ENCODE results near the gene WNK2.

Gene WNK2

DNA sequence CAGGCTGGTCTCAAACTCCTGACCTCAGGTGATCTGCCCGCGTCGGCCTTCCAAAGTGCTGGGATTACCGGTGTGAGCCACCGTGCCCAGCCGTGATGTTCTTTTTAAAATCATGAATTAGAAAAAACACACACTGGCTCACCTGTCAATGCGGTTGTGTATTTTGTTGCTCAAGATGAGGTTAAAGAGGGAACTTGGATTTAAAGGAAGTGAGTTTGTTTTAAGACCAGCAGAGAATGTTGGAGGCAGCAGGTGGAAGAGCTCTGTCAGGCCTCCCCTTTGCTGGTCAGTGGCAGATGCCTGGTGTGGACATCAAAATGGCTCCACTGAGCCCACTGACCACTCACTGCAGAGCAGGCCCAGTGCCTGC is 38.9 kb downstream of the WNK2 start:
- DNase-seq, result no peak

DNA sequence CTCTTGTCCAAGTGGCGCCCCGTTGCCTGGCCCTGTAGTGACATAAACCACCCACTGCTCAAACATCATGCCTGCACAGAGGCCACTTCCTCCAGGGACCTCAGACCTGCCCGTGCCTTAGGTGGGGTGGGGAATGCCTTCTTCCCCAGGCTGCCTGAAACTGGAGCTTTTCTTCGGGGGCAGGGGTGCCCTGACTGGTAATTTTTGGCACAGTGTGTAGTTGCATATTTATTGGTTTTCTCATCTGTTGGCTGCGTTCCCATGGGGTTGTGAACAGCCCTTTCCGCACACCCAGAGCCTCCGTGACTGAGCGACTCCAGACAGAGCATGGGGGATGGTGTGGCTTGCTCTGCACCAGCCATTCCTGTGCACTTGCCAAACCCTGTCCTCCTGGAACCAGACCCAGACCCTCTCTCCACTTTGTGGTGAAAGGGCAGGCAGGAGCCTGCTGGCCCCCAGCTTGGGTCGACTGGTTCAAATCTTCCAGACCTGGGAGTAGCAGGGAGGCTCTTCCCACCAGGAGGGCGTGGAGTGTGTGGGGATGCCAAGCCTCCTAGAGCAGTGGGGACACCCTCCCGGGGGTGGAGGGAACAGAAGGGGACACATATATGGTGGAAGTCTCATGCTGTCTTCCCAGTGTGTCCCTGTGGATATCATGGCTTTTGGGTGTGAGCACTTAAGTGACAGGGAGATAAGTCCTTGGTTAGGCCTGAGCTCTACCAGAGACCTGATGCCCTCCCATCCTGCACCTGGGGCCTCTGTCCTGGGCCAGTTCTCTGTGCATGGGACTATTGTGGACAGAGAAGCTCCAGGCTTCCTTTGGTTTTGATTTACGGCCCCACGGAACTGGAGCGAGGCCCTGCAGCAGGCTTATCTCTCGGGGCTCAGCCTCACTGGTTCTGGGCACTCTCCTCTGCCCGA is 39.6 kb downstream of the WNK2 start:
- no peak for DNase-seq

DNA sequence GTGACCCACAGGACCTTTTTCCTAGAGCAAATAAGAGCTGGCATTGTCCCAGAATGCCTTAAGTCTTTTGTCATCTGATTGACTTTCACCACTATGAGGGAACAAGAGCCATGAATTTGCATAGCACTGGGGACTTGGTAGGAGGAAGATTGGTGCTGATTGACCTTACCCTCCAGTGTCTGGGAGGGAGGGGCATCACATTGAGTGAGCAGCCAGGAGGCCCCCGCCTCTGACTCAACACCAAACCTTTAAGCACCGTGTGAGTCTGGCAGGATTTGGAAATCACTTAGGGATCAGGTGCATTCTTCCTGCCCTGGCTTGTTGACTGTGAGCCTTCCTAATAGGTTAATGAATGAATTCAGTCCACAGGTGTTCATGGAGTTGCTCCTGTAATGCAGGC is 40.7 kb downstream of the WNK2 start:
- no peak for DNase-seq

DNA sequence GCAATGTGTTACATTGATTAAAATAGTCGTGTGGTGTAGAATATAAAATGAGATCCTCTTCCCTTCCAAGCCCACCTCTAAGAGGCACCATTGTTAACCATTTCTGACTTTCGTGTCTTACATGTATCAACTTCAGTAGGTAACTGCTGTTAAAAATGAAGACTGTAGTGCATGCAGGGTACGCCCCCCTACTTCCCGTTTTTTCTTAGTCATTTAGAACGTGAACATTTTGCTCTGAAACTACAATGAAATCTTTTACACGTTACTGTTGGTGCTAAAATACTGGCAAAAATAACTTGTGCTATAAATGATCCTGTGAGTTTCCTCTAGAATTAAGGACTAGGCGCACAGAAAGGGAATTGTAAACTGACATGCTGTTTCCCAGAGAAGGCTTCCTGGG is 41.5 kb downstream of the WNK2 start:
- DNase-seq, result no peak

DNA sequence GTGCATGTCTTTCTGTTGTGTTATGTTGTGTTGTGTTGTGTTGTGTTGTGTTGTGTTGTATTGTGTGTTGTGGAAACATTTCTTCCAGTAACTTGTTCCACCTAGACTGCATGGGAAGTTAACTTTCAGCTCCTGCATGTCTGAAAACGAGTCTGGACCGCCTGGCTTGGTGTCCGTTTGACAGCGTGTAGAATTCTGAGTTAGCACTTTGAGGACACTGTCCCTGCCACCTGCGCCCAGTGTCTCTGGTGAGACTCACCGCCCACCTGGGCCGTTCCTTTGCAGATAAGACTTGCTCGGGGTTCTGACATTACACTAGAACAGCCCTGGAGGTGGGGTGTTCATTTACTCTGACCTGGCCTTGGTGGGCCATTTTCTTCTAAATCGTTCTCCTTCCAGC is 42.0 kb downstream of the WNK2 start:
- DNase-seq, result no peak

DNA sequence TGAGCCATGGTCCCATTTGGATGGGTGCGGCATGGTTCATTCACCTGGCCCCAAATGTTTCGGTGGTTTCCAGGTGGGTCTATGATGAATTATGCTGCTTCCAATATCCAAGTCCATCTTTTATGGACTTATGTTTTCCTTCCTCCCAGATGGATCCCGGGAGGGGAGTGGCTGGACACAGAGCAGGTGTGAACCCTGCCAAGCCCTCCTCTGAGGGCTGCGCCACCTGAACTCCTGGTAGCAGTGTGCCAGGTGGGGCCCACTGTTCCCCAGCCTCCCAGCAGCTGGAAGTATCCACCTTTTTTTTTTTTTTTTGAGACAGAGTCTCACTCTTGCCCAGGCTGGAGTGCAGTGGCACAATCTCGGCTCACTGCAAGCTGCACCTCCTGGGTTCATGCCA is 42.9 kb downstream of the WNK2 start:
- no peak for DNase-seq

DNA sequence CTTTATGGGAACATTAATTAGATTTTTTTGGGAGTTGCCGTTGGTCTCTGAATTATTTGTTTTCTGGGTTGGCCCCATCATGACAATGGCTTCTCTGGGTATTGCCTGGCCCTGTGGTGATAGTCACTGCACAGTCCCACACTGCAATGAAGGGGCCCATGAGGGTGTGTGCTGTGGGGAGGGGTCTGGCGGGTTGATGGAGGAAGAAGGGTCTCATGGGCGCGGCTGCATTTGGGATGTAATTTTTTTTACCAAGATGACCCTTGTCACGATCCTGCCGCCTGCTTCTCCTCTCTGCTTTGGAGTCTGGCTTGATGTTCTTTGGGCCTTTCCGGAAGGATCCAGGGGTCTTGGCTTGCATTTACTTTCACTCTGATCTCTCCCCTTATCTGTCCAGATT is 44.1 kb downstream of the WNK2 start:
- DNase-seq, result no peak

DNA sequence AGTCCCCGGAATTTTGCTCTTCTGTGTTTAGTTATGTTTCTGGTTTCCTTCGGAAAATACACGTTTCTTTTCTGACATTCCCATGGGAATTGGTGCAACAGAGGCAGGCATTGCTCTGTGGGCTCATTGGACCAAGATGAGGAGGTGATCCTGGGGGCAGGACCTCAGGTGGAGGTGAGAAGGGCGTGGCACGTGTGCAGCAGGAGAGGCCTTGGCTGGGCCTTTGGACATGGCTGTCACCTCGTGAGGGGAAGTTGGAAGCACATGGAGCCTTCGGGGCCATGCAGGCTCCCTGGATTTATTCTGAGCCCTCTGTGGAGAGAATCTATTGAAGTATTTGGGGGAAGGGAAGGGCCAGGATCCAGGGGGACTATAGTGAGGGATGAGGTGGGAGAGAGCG is 44.5 kb downstream of the WNK2 start:
- no peak for DNase-seq

DNA sequence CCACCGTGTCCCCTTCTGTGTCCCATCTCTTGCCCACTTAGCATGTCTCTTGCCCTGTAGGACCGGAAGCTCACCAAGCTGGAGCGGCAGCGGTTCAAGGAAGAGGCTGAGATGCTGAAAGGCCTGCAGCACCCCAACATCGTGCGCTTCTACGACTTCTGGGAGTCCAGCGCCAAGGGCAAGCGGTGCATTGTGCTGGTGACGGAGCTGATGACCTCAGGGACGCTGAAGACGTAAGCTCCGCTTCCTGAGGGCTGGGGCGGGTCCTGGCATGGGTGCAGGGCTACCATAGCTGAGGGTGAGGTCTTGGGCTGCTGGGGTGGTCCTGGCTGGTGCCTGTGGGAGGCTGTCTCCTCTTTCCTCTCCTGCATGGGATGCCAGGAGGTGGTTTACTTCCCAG is 45.7 kb downstream of the WNK2 start:
- no peak for DNase-seq

DNA sequence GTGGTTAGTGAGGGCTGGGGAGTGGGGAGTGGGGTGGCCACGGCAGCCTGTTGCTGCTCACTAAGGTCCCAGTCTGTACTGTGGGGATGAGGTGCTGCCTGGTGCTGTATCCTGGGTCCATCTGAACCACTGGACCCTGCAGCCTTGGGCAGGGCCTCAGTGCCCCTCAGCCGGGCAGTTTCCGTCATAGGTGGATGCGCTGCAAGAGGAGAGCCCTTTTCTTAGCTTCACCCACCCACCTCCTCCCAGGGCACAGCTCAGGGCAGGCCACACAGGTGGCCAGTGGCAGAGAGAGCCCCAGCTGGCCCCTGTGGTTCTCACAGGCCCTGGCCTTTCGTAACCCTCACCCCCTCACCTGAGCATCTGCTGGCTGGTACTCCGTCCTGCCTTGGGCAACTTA is 46.2 kb downstream of the WNK2 start:
- DNase-seq, result no peak

DNA sequence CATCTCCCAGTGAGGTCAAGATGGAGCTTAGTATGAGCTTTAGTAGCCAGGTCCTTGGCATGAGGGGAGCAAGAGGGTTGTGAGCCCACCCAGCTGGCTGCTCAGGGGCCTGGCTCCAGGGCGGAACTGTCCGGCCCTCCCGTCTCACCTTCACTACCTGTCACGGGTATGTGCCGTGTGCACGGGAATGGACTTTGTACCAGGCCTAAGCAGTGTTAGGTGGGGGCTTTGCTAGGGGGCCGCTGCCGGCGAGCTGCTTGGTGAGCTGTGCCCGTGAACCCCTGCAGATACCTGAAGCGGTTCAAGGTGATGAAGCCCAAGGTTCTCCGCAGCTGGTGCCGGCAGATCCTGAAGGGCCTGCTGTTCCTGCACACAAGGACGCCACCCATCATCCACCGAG is 46.7 kb downstream of the WNK2 start:
- no peak for DNase-seq

DNA sequence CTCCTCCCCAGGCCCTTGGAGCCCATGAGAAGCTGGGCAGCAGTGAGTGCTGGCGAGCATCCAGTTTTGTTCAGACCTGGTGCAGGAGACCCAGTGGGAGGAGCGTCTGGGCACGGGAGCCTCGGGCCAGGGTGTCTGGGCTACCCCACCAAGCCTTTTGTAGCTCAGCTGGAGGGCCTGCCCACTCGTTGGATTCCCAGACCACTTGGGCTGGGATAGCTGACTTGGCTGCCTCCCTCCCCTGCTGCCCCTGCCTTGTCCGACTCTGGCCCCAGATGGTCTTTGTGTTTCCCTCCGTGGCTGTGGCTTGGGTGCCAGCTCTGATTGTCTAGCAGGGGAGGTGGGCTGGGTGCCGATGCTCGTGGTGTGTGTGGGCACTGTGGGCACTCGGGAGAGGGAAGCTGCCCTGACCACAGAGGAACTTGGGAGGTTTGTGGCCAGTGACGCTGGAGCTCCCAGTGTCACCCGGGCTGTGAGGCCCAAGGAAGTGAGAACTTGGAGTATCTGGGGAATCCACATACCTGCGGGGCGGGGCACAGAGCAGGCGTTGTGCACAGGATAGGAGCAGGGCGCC is 47.3 kb downstream of the WNK2 start:
- no peak for DNase-seq

DNA sequence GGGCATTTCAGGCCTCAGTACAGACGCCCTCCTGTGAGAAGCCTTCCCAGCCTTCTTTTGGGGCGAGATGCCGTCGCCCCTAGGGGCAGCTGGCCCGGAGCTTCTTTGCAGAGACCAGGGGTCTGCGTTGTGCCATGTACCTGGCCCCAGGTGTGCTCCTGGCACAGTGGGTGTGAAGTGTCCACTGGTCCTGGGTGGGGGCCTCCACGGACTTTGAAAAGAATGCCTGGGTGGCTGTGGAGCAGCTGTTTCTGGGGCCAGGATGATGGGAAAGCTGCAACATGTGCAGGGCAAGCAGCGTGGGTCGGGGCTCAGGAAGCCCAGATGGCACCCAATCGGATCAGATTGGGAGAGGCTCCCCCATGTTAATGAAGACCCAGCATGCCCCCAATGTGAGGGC is 47.8 kb downstream of the WNK2 start:
- DNase-seq, result no peak

DNA sequence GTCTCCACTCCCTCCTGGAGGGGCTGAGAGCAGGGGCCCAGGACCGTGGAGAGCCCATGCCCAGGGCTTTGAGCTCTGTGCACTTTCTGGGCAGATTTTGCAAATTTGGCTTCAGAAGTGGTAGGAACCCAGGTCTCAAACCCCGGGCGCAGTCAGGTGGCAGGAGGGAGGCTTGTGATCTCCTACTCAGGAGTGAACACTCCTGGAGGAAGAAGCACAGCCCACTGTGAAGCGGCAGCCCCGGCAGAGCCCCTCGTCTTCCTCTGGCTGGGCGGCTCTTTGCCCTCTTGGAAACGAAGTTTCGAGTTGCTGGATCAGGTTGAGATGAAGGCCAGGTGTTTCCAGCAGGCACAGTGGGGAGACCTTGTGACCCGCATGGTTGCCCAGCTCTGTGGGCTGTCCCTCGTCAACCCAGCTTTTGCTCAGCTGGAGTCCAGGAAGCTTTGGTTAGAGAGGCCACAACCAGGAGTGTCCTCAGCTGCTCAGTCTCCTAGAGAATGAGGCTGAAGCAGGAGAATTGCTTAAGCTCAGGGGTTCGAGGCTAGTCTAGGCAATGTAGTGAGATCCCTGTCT is 48.5 kb downstream of the WNK2 start:
- no peak for DNase-seq

DNA sequence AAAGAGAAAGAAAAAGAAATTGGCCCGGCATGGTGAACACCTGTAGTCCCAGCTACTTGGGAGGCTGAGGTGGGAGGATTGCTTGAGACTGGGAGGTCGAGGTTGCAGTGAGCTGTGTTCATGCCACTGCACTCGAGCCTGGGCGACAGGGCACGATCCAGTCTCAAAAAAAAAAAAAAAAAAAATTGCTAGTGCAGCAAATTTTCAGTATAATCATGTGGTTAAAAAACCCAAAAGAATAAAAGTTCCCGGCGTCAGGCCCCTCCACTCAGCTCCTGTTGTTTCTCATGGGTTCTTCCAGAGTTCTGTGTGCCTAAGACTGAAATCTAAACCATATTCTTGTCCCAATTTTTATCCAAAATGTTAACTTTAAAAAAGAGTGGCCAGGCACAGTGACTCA is 49.1 kb downstream of the WNK2 start:
- DNase-seq, result no peak

DNA sequence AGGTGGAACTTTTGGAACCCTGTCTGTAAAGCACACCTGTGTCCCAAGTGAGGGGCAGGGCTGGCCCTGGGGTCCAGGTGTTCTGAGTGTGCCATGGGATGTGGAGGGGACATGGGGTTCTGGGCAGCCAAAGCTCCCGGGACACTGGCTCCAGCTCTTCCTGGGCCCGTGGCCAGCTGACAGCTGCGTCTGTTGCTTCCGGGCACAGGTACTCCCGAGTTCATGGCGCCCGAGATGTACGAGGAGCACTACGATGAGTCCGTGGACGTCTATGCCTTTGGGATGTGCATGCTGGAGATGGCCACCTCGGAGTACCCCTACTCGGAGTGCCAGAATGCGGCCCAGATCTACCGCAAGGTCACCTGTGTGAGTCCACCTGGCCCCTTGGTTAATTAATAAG is 50.7 kb downstream of the WNK2 start:
- DNase-seq, result no peak

DNA sequence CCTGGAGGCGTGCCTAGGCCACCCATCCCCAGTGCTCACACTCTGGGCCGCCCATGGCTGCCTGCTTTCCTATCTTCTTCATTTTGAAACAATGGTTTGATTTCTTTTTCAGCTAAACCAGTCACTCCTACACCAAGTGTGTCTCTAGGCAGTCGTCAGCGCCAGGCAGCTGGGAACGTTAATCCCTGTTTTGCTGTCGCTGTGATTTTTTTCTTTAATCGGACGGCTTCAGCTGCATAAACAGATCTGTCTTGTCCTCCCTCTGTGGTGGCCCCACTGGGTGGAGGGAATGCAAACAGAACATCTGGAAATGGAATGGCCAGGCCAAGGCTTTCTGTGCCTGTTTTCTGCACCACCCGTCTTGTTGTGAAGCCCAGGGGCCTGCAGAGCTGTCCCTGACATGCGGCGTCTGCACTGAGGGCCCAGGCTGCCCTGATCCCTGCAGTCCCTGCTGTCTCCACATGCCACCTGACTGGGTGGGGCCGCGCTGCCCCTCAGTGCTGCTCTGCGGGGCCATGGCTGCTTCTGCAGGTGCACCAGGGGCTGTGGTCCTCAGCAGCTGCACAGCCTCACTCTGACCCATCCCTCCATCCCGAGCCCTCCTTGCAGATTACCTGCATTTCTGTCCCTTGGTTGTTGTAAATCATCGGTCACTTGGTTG is 51.5 kb downstream of the WNK2 start:
- no peak for DNase-seq

DNA sequence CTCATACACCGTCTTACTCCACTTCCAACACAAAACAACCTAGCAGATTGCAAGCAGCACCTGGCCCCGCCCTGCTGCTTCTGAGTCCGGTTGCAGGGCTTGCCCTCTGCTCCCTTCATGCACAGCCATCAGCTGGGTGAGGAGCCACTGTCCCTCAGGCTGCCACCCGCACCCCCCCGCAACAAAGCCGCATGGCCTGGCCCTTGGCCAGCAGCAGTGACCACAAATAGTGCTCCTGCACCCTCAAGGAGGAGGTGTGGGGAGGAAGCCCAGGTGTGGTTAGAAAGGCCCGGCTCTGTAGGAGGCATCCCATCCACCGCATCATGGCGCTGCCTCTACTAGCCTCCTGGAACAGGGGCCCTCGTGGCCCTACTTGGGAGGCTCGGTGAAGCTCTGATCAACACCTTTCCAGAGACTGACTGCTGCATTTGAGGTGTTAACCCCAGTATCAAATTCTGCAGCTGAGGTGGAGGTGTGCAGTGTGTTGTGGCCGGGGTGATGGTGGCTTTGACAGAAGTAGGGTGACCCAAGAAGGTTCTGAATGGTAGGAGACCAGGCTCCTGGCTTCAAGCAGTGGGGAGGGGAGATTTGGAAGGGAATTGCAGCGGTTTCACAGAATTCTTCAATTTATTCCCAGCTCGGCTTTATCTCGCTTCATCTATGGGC is 52.7 kb downstream of the WNK2 start:
- no peak for DNase-seq

DNA sequence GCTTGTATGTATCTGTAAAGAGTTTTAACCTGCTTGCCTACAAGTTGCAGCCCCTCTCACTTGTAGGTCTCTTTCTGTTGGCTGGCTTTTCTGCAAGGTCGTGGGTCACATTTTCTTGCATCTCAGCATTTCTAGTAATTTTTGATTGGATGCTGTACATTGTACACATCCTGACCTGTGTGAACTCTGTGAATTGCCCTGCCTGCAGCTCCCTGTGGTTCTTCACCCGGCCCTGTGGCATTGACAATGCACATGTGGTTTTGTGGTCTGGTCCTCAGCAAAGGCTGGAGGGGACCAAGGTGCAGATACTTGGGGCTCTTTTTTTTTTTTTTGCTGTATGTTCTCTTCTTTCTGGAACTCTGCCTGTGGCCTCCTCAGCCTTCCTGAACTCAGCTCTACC is 53.6 kb downstream of the WNK2 start:
- DNase-seq, result no peak

DNA sequence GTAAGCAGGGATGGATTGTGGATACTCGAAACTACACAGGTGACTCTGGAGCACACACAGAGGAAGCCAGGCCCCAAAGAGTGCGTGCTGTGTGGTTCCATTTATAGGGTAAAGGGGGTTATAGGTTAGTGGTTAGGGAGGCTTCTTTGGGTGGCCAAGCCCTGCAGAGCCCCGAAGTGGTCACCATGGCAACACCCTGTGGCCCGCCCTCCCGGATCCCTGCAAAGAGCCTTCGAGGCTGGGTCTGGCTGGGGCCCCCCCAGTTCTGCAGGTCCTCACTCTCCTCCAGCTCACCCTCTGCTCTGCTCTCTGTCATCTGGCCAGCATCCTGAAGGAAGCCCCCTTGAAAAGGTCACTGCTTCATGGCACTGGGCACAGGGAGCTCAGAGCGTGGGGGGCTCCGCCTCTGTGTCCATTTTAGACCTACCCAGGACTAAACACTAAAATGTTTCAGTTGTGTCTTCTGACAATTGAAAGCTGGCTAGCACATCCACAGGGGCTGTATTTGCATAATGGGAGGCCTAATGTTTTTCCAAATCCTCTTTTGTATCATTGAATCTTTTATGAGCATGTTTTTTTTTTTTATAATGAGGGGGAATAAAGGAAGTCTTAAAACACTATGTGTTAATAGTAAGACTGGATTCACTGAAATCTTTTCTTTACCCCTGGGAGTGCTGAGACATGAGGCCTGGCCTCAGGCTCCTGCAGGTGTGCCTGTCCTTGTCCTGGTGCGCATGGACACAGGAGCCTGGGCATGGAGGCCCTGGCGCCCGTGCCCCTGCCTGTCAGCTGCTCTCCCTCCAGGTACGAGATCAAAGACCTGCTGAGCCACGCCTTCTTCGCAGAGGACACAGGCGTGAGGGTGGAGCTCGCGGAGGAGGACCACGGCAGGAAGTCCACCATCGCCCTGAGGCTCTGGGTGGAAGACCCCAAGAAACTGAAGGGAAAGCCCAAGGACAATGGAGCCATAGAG is 55.3 kb downstream of the WNK2 start:
- no peak for DNase-seq

DNA sequence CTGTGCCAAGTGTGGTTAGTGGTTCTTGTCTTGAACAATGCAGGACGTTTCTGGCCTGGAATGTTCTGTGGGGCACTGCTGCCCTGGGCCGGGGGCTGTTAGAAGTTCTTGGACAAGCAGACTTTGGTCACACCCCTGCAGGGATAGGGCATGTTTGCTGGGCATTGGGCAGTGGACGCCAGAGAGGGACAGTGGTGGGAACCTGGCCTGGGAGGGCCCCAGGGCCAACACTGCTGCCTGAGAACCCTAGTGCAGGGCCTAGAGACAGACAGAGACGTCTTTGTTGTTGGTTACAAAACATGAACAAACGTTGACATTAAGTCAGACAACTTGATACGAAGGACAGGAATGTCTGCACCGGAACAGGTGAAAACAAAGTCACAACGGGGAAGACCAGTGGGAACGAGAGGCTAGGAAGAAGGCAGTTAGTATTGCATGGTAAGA is 57.0 kb downstream of the WNK2 start:
- DNase-seq, result no peak

DNA sequence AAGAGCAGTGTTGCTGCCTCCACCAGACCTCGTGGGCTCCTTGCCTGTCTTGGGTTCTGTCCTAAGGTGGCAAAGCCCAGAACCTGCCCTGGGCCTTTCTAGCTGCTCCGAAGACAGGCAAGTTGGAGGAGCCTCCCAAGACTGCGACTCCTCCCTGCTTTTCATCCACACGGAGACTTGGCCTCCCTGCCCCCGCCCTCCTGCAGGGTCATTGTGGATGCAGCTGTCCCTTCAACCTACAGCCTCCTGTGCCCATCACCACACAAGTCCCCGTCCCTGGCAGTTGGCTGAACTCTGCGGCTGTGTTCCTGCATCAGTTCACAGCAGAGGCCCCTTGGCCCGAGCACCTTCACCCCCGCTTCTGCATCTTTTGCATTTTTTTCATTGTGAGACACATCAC is 59.2 kb downstream of the WNK2 start:
- no peak for DNase-seq
